ENCODE measurements around the gene BACE1-AS.
"Not testable (repeated sequence)": the region's sequence is repeated elsewhere in the genome, so short reads cannot be mapped to it uniquely, and the experiment has no call there.

The BACE1-AS gene

GRCh38 chr11:117290809-117291396 lies at the start of gene BACE1-AS:
Gene BACE1-AS, plus strand, starts transcription at chr11:117291346.
- no peak for DNase-seq (ENCODE audit: low read depth in 2 of 2)

GRCh38 chr11:117248341-117248740 lies 42.8 kb upstream of the BACE1-AS start:
- no peak for DNase-seq (ENCODE audit: low read depth in 2 of 2)

GRCh38 chr11:117249571-117249970 lies 41.6 kb upstream of the BACE1-AS start:
- DNase-seq (ENCODE audit: low read depth in 2 of 2): no peak

- no peak for DNase-seq (ENCODE audit: low read depth in 2 of 2)
Measured at GRCh38 chr11:117251506-117251905, 39.6 kb upstream of the BACE1-AS start.

- no peak for DNase-seq (ENCODE audit: low read depth in 2 of 2)
Measured at GRCh38 chr11:117255966-117256365, 35.2 kb upstream of the BACE1-AS start.

- DNase-seq (ENCODE audit: low read depth in 2 of 2): no peak
Measured at GRCh38 chr11:117256573-117256972, 34.6 kb upstream of the BACE1-AS start.

- DNase-seq (ENCODE audit: low read depth in 2 of 2): no peak
Measured at GRCh38 chr11:117258576-117258975, 32.6 kb upstream of the BACE1-AS start.

- DNase-seq (ENCODE audit: low read depth in 2 of 2): no peak
Measured at GRCh38 chr11:117259417-117259816, 31.7 kb upstream of the BACE1-AS start.

- DNase-seq (ENCODE audit: low read depth in 2 of 2): not testable (repeated sequence)
Measured at GRCh38 chr11:117264624-117265323, 26.4 kb upstream of the BACE1-AS start.

- DNase-seq (ENCODE audit: low read depth in 2 of 2): no peak
Measured at GRCh38 chr11:117265745-117266144, 25.4 kb upstream of the BACE1-AS start.

GRCh38 chr11:117269856-117270255 lies 21.3 kb upstream of the BACE1-AS start:
- no peak for DNase-seq (ENCODE audit: low read depth in 2 of 2)

- no peak for DNase-seq (ENCODE audit: low read depth in 2 of 2)
Measured at GRCh38 chr11:117271208-117271607, 19.9 kb upstream of the BACE1-AS start.

- not testable (repeated sequence) for DNase-seq (ENCODE audit: low read depth in 2 of 2)
Measured at GRCh38 chr11:117272175-117272574, 19.0 kb upstream of the BACE1-AS start.

- no peak for DNase-seq (ENCODE audit: low read depth in 2 of 2)
Measured at GRCh38 chr11:117273550-117274289, 17.4 kb upstream of the BACE1-AS start.

GRCh38 chr11:117278347-117278746 lies 12.8 kb upstream of the BACE1-AS start:
- no peak for DNase-seq (ENCODE audit: low read depth in 2 of 2)

GRCh38 chr11:117279711-117280376 lies 11.3 kb upstream of the BACE1-AS start:
- no peak for DNase-seq (ENCODE audit: low read depth in 2 of 2)

- no peak for DNase-seq (ENCODE audit: low read depth in 2 of 2)
Measured at GRCh38 chr11:117281159-117281558, 10.0 kb upstream of the BACE1-AS start.

GRCh38 chr11:117281869-117282268 lies 9.3 kb upstream of the BACE1-AS start:
- no peak for DNase-seq (ENCODE audit: low read depth in 2 of 2)

- DNase-seq (ENCODE audit: low read depth in 2 of 2): no peak
Measured at GRCh38 chr11:117282956-117283355, 8.2 kb upstream of the BACE1-AS start.

- no peak for DNase-seq (ENCODE audit: low read depth in 2 of 2)
Measured at GRCh38 chr11:117284053-117284452, 7.1 kb upstream of the BACE1-AS start.

GRCh38 chr11:117286588-117286987 lies 4.6 kb upstream of the BACE1-AS start:
- DNase-seq (ENCODE audit: low read depth in 2 of 2): no peak

GRCh38 chr11:117287668-117288067 lies 3.5 kb upstream of the BACE1-AS start:
- DNase-seq (ENCODE audit: low read depth in 2 of 2): no peak
